Mammary epithelial cell (primary cell): ENCODE data around the gene ABHD1.

Experiments
- CTCF ChIP-seq, 2 donors: IDR thresholded peaks in 1 of 2; conservative IDR thresholded peaks in 1 of 2; 2 replicates each; pipeline ENCODE4 v1.5.1; 2011 to 2012; ENCODE audit warnings: inconsistent platforms in 2 of 2, low read length in 2 of 2, mild to moderate bottlenecking in 2 of 2, control low read depth in 1 of 2, low read depth in 1 of 2; ENCODE audit not compliant: insufficient read depth in 1 of 2; ENCODE audit errors: extremely low read depth in 1 of 2
- EZH2 ChIP-seq: IDR thresholded peaks from 2 replicates; pipeline ENCODE4 v1.6.1; 2012; ENCODE audit warnings: low read length, inconsistent platforms, borderline replicate concordance

GRCh38 chr2:27149570-27150405, 26.2 kb downstream of the ABHD1 start:
- TF ChIP-seq EZH2: no peak
- no peak for TF ChIP-seq CTCF (conservative IDR thresholded peaks at IDR 0.05 in 1 of 2, IDR thresholded peaks at IDR 0.05 in 1 of 2; ENCODE audit: extremely low read depth in 1 of 2, insufficient read depth in 1 of 2, low read depth in 1 of 2, low read length in 2 of 2)
